Upper lobe of left lung (tissue), 4 donors: ENCODE measurements around the gene POU3F2.

ENCODE experiments used
- POLR2AphosphoS5 ChIP-seq, 2 donors: sonication (generic); formaldehyde crosslinking; IDR thresholded peaks; one replicate each; pipeline ENCODE4 v1.5.1; 2017; ENCODE audit warnings: antibody characterized with exemption in 2 of 2
- TF ChIP-seq, protein P1 (sequence below), 6 experiments: fragments of 450-650 bp in 4 of 6; fragments of 200-600 bp in 2 of 6; sonication (generic) in 2 of 6; IDR thresholded peaks; one replicate each; pipeline ENCODE4 v1.5.1; 2016 to 2019; ENCODE audit warnings: antibody characterized with exemption in 6 of 6

DNA sequence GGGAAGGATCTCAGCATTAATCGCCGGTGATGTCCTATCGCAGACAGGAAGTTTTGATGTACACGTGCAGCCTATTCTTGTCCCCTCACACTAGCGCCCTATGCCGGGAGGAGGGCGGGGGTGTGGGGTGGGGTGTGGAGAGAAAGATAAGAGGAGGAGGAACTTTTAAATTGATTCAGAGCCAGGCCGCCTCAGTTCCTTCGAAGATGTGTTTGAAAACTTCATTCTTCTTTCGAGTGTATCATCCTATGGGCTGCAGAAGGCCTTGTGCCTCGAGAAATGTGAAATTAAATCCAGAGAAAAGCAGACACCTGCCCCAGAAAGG lies 2.5 kb upstream of the POU3F2 start:
- no peak for TF ChIP-seq POLR2AphosphoS5 (IDR thresholded peaks at IDR 0.05)
- TF ChIP-seq, protein P1, sequence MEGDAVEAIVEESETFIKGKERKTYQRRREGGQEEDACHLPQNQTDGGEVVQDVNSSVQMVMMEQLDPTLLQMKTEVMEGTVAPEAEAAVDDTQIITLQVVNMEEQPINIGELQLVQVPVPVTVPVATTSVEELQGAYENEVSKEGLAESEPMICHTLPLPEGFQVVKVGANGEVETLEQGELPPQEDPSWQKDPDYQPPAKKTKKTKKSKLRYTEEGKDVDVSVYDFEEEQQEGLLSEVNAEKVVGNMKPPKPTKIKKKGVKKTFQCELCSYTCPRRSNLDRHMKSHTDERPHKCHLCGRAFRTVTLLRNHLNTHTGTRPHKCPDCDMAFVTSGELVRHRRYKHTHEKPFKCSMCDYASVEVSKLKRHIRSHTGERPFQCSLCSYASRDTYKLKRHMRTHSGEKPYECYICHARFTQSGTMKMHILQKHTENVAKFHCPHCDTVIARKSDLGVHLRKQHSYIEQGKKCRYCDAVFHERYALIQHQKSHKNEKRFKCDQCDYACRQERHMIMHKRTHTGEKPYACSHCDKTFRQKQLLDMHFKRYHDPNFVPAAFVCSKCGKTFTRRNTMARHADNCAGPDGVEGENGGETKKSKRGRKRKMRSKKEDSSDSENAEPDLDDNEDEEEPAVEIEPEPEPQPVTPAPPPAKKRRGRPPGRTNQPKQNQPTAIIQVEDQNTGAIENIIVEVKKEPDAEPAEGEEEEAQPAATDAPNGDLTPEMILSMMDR (IDR thresholded peaks at IDR 0.05): no peak
